Gastroesophageal sphincter (tissue), 3 donors: ENCODE measurements around the gene HOXA4.

Source experiments
- EP300 ChIP-seq: sonication (generic); formaldehyde crosslinking; IDR thresholded peaks from one replicate; pipeline ENCODE4 v1.6.1; 2017; ENCODE audit warnings: antibody characterized with exemption, mild to moderate bottlenecking
- POLR2A ChIP-seq, 2 donors: fragments of 450-650 bp; IDR thresholded peaks; one replicate each; pipeline ENCODE4 v1.6.1; 2017; ENCODE audit warnings: antibody characterized with exemption in 2 of 2, mild to moderate bottlenecking in 2 of 2, moderate library complexity in 1 of 2
- POLR2AphosphoS5 ChIP-seq: sonication (generic); formaldehyde crosslinking; IDR thresholded peaks from one replicate; pipeline ENCODE4 v1.6.1; 2017; ENCODE audit warnings: antibody characterized with exemption
- TF ChIP-seq, protein P1 (sequence below), 4 experiments: fragments of 200-600 bp in 2 of 4; fragments of 450-650 bp in 2 of 4; sonication (generic) in 1 of 4; IDR thresholded peaks; one replicate each; pipeline ENCODE4 v1.5.1; 2017 to 2019; ENCODE audit warnings: antibody characterized with exemption in 4 of 4, mild to moderate bottlenecking in 2 of 4, moderate library complexity in 2 of 4

DNA sequence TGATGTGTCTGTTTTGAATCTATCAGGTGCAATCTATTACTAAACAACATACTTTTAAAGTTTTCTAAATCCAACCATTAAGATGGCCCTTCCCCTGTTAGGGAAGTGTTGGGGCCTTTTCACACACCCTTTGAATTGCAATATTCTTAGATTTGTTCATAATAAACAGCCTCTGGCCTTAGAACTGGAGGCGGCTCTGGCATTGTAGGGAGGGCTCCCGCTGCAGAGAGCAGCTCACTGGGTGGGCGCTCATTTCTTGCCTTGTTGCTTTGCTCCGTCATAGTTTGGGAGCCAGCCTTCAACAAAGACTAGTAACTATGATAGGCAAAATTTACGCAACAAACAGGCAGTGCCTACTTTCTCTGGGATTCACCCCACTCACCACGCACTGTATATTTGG lies 47.8 kb upstream of the HOXA4 start:
- TF ChIP-seq POLR2AphosphoS5 (no peak), POLR2A (IDR thresholded peaks at IDR 0.05) (no peak), EP300 (no peak)
- TF ChIP-seq, protein P1, sequence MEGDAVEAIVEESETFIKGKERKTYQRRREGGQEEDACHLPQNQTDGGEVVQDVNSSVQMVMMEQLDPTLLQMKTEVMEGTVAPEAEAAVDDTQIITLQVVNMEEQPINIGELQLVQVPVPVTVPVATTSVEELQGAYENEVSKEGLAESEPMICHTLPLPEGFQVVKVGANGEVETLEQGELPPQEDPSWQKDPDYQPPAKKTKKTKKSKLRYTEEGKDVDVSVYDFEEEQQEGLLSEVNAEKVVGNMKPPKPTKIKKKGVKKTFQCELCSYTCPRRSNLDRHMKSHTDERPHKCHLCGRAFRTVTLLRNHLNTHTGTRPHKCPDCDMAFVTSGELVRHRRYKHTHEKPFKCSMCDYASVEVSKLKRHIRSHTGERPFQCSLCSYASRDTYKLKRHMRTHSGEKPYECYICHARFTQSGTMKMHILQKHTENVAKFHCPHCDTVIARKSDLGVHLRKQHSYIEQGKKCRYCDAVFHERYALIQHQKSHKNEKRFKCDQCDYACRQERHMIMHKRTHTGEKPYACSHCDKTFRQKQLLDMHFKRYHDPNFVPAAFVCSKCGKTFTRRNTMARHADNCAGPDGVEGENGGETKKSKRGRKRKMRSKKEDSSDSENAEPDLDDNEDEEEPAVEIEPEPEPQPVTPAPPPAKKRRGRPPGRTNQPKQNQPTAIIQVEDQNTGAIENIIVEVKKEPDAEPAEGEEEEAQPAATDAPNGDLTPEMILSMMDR (IDR thresholded peaks at IDR 0.05) = no peak
